Adipose tissue (tissue), 3 donors: Measurements from ENCODE around the gene MYO16. TPM values are rescaled to one million over a fixed set of nuclear protein-coding genes. Genes with fewer than 3 reads are reported as not detected.

Experiments used
- H3K27ac ChIP-seq: one replicate; pipeline ENCODE4 v1.5.1; 2013; ENCODE audit warnings: low read depth, low read length
- WGBS, 3 donors: extraction: QIAGEN DNeasy Blood & Tissue Kit; methylation state at CpG; one replicate each; pipeline ENCODE4 v1.1.7; 2013; 5-methylcytosine and 5-hydroxymethylcytosine counted together
- polyA plus RNA-seq, 3 donors: library from polyadenylated mRNA; stranded (reverse); fragments of 200-250 nt; gene quantifications; one replicate each; pipeline ENCODE4 v1.2.3, GENCODE V29; 2013
- donor health status: healthy with polysubstance abuse.
- donor health status: Bipolar disorder and iron deficiency.
- donor health status: healthy.

Gene MYO16
- polyA plus RNA-seq, 3 donors, result 0.05 to 2.0 (median 0.56) TPM

DNA sequence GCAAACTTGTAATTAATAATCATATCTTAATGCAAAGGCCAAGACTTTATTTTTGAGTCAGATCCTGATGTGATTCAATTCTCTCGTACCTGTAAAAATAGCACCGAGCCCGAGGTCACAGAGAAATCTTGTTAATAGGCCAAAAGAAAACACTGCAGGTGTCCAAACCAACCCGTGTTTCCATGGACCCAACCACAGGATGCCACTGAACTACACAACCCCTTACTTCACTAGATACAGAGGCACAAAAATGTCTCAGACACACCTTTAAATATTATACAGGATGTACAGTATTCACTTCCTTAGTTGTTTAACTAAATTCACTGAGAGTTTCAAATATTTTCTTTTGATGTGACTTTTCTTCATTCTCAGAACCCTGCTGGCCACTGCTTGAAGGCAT, 530.9 kb downstream of the MYO16 start:
- no peak overlapping the region for H3K27ac ChIP-seq
- 82 to 87% (median 82%) methylated on average over 4 of the region's 4 CpGs for WGBS, 3 donors

DNA sequence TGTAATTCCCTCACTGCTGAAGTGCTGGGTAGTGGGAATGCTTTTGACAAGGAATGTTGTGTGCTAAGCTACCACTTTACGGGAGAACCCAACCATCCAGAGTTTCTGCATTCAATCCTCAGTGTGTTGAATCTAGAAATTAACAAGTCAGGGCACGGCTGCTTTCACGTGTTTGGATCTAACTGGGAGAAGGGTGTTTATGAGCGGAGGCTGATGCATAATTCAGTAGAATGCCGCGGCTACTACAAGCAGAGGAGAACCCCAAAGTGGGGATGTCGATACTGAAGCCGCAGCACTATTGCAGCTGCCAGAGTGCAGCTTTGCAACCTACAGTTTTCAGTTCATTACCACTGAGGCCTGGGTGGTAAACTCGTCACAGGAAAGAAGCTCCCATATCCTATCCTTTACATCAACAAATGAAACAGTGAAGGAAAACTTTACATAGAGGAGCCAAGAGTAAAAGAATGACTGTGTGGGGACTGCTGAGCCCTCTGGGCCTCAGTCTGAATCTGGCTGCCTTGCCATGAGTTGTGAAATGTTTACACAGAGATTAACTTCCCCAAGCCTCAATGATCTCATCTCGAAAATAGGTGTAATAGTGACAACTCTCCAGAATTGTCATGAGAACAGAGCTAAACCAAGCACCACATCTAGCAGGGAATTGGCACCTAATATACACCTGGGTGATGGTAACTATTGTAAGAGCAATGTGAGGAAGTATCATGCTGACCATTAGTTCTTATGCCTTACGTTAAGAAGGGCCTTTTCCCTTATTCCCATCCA, 531.7 kb downstream of the MYO16 start:
- no peak overlapping the region for H3K27ac ChIP-seq
- WGBS, 3 donors, result 87 to 95% (median 91%) methylated on average over 11 of the region's 11 CpGs

DNA sequence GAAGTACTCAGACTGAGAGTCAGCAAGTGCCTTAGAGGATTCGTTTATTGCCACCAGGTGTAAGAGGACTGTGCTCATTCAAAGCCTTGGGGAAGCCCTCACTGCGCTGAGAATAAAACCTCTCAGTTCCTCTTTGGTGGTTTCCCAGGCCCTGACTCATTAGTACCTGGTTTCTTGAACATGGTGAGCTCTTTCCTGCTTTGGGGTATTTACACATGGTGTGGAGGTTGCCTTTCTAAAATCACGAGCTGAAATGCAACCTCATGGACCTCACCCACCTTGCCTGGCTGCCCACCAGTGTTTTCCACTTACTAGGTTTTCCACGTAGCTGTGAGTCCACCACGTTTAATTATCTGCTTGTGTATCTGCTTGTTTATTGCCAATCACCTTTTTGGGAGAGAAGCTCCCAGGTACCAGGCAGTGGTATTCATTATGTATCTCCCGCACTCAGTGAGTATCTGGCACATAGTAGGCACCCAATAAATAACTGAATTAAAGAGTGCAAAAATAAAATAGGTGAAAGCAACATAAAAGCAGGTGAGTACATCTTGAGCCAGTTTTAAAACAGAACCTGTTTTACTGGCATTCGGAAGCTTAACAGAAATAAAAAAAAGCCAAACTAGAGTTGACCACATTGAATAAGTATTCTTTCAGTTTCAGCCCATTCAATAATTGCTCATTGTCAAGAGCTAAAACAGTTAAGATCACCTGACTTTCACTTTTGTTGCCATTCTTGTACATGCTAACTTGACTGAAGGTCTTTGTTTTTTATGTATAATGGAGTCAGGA, 533.0 kb downstream of the MYO16 start:
- WGBS, 3 donors, result 63 to 70% (median 65%) methylated on average over 7 of the region's 7 CpGs
- H3K27ac ChIP-seq, result no peak overlapping the region

DNA sequence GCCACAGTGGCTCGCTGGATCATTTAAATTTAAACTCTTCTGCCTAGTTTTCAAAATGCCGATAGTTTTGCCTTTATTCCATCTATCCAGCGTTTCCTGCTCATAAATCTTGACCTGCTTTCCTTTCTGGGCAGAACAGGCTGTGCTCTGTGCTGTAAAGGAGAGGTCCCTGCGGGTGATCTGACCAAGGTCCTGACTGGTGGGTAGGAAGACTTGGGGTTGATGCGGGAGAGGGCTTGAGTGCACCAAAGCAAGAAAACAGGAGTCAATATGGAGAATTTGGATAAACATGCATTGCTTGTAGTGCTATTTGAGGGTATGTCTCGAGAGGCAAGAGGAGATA, 533.6 kb downstream of the MYO16 start:
- no peak overlapping the region for H3K27ac ChIP-seq
- WGBS, 3 donors, result 60 to 78% (median 76%) methylated on average over 6 of the region's 6 CpGs

DNA sequence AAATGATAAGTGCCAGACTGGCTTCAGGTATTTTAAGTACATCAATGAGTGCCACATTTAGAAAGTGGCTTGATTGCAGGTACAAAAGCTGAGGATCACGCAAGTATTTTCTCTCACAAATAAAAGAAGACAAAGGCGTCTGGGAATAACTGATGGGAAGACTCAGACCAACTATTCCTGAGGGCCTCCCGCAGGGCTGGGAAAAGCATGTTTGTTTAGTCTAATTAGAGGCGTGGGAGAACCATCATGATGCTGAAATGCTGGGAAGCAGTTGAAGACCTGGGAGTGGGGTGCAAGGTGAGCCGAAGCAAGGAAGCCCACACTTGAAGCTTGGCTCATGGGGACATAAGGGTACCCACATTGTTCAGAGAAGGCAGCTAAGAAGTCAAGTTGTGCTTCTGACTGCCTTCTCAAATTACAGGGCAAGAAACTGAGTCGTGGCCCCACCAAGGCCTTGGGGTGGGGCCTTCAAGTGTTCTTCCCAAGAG, 536.0 kb downstream of the MYO16 start:
- H3K27ac ChIP-seq, result no peak overlapping the region
- 57 to 73% (median 68%) methylated on average over 6 of the region's 6 CpGs for WGBS, 3 donors

DNA sequence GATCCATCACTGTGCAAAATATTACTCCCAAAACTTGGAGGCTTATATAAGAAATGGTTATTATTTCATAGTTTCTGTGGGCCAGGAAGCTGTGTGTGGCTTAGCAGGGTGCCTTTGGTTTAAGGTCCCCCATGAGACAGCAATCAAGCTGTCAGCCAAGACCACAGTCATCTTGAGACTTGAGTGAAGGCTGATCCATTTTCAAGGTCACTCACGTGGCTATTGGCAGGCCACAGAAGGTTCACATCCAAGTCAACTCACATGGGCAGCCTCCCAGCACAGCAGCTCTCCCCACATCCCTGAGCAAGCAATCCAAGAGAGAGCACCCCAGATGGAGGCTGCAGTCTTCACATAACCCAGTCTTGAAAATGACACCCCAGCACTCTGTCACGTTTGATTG, 537.4 kb downstream of the MYO16 start:
- 27 to 52% (median 39%) methylated on average over 2 of the region's 2 CpGs for WGBS, 3 donors
- no peak overlapping the region for H3K27ac ChIP-seq

DNA sequence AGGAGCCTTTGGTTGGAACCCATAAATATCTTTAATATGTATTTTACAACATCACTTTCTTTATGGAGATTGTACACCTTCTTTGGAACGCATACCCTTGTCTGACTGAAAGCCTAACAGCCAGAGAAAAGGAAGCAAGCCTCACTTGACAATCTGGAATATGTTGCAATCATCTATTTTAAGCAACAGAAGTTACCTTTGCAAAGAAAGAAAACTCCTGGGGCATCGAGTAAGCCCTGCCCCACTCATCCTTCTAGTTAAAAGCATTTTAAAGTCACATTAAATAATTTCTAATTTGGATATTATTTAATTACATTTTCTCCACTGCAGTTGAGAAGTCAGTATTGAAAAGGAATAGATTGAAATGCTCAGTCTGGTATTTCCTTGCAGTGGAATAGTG, 542.7 kb downstream of the MYO16 start:
- H3K27ac ChIP-seq, result no peak overlapping the region
- WGBS, 3 donors, result 45 to 62% (median 55%) methylated on average over 2 of the region's 2 CpGs

DNA sequence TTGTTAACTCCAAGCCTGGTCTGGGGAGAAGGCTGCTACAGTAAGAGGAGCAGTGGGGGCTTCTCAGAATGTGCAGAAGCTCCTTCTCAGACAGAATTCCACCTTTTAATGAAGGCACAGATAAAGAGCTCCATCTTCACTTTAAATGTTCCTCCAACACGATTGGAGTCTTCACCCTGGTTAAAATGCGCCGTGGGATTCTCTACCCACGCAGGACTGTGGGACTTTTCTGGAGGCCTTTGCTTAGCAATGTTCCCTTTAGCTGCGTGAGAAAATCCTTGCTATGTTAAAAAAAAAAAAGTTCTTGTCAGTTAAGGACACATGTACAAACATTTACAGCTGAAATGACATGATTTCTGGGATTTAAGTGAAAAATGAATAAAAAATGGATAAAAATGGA, 546.3 kb downstream of the MYO16 start:
- 75 to 92% (median 89%) methylated on average over 5 of the region's 5 CpGs for WGBS, 3 donors
- H3K27ac ChIP-seq, result no peak overlapping the region

DNA sequence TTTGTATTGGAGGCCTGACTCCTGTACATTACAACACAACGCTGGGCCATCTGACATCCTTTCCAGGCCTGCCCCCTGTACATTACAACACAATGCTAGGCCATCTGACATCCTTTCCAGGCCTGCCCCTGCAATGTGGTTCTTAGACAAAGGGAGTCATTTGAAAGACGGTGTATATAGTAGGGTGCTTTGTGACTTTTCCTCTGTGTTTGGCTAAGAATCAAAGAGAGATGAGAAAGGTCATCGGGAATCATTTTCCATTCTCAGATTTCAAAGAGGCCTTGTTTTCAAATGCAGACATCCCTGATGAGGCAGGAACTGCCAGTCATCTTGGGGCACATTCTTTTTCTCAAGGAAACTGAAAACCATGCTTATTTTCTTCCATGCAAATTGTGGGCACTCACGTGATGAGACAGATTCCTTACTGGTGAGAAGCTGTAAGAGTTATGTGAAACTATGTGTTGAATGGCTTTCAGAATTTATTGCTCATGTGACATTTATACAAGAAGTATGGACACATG, 551.6 kb downstream of the MYO16 start:
- no peak overlapping the region for H3K27ac ChIP-seq
- 72 to 80% (median 75%) methylated on average over 4 of the region's 4 CpGs for WGBS, 3 donors

DNA sequence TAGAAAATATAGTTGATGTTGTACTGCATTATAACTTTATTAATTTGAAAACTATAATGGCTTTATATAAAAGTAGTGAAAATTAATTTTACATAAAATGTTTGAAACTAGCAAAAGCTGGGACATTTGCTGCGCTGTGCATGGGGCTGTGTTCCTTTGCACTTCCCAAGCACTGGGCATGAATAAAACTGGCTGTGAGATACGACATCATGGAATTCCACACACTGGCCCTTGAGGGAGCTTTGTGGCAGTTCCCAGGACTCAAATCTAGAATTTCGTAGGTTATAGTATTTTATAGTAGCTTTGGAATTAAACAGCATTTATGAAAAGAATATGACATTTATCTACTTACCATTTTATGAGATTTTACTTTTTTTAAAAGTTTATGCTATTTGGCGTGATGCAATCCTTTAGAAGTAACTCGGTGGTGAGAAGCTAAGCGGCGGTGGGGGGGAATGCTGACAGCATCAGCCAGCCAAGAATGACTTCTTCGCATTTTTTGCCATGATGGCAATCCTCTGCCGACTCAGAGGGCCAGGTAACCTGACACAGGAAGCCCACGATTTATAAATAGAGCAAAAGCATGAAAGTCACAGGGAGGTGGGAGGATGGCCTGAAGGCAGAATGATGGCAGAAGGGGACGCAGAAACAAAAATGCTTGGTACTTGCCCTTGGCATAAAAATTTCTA, 553.5 kb downstream of the MYO16 start:
- WGBS, 3 donors, result 69 to 72% (median 72%) methylated on average over 11 of the region's 11 CpGs
- H3K27ac ChIP-seq, result no peak overlapping the region

DNA sequence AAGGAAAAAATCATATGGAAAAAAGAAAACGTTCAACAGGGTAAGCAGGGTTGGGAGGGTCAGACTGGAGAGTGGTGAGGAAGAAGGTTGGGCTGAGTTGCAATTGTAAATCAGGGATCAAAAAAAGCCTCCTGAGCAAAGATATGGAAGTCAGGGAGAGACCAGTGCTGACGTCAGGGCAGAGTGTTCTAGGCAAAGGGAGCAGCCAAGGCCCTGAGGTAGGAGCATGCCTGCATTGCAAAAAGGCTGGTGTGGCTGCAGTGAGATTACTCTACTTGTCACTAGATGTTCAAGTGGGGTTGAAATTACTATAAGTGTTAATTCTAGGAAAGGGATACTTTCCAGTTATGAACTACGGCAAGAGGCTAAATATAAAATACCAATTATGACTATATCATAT, 562.0 kb downstream of the MYO16 start:
- no peak overlapping the region for H3K27ac ChIP-seq
- 46 to 64% (median 53%) methylated on average over 3 of the region's 3 CpGs for WGBS, 3 donors

DNA sequence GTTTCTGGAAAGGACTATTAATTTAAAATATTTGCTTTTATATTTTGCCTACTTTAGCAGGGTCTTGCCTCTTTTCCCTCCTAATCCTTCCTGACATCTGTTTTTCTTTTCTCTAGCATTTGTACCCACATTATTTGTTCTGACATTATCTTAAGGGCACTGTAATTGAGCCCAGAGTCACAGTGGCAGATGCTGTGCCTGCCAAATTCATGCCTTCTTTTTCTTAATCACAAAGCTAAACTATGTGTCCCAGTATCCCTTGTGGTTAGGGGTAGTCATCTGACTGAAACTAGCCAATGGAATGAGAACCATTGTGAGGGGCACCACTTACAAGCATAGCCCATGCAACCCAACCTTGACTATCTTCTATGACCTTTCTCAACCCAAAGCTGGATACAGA, 562.9 kb downstream of the MYO16 start:
- H3K27ac ChIP-seq, result no peak overlapping the region

DNA sequence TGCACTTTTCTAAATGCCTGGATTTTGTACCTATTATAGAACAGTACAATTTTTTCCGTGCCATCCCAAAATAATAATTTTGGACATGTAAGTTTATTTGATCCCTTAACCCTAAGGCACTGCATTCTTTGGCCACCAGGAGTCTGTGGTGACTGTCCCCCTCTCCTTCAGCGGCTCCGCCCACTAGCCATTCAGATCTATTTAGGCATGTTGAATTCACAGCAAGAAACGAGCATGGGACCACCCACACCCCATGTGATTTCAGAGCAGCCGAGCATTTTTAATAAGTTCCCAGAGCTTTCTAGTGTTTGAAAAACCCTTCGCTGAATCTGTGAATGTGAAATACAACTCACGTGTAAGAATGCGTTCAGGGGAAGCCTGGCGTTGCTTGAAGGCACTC, 567.5 kb downstream of the MYO16 start:
- H3K27ac ChIP-seq, result no peak overlapping the region
- WGBS, 3 donors, result 82 to 85% (median 82%) methylated on average over 9 of the region's 9 CpGs

DNA sequence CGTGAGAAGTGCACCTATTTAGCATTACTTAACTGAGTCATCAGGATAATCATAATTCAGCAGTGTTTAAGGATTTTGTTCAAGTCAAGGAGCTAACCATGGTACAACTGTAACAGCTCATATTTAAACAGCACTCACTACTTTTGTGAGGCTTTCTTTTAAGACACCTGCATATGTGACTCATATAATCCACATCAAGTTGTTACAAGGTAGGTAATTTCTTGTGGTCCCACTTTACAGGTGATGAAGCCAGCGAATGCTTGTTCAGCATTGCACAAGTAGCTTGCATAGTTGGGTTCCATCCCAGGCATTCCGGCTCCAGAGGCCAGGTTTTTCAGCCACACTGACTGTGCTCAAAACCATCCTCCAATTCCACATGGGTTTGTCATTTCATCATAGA, 569.2 kb downstream of the MYO16 start:
- no peak overlapping the region for H3K27ac ChIP-seq
- WGBS, 3 donors, result 79 to 86% (median 81%) methylated on average over 3 of the region's 3 CpGs

DNA sequence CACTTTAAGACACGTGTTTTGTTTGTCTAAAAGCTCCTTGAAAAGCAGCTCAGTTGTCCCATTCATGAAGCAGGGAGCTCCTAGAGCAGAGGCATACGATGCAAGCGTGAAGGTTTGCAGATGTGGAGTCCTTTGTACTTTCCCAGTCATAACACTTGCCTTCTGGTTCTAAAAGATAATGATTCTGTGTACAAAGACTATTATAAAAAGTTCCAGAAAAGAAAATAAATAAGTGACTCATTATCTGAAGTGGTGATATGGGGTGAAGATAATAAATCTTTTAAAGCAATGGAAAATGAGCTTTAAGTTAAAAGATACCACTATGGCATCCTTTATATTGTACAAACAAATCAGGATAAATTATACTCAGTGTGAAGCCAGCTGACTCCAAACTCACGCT, 569.9 kb downstream of the MYO16 start:
- H3K27ac ChIP-seq, result no peak overlapping the region
- WGBS, 3 donors, result 30 to 49% (median 49%) methylated on average over 4 of the region's 4 CpGs

DNA sequence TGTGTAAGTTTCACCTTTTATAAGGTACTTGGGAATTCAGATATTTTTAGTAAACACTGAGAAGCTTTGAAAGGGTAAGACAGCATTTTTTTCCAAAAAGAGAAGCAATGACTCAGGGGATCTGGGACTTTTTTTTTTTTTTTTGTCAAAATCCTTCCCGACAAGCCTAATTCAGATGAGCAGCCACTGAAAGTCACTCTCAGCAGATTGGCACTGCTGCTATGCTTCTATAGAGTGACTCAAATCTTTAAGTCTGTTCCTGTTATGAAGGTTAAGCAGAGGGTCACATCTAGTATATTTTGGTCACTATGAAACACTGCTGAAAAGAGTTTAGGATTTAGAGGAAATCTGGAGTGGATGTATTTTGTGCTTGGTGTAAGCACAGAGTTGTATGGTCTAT, 571.1 kb downstream of the MYO16 start:
- no peak overlapping the region for H3K27ac ChIP-seq
- 46 to 73% (median 61%) methylated on average over 1 of the region's 1 CpG for WGBS, 3 donors

DNA sequence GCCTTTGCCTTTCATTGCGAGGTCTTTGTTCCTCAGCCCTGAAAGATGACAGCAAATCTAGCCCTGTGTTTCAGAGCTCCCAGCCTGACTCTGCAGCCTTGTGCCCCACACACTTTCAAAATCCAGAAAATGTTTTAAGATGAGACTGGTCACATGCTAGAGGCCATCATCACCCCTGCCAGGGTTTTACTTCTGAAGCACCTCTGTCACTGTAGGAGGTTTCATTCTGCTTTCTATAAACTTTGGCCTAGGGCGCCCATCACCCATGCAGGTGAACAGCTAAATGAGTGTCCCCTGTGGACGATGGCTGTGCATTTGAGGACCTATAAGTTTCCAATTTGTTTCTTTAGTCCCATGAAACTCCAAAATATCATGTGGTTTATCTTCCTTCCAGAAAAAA, 574.2 kb downstream of the MYO16 start:
- no peak overlapping the region for H3K27ac ChIP-seq
- WGBS, 3 donors, result 81 to 91% (median 90%) methylated on average over 3 of the region's 3 CpGs

DNA sequence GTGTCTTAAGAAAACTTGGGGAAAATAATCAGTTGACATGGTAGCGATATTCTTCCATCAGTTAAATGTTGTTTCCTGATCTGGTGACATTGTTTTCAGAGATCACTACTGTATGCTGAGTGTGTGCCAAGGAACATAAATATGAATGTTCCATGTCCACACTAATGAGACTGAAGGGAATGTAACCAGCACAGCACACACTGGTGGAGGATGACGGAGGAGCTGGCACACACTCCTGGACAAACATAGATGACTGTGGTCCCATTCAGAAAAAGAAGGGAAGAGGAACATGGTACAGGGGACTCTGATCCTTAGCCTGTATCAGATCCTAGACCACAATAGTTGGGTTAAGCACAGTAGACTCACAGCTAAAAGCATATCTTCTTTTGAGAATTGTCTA, 574.8 kb downstream of the MYO16 start:
- no peak overlapping the region for H3K27ac ChIP-seq
- 83 to 90% (median 83%) methylated on average over 2 of the region's 2 CpGs for WGBS, 3 donors

DNA sequence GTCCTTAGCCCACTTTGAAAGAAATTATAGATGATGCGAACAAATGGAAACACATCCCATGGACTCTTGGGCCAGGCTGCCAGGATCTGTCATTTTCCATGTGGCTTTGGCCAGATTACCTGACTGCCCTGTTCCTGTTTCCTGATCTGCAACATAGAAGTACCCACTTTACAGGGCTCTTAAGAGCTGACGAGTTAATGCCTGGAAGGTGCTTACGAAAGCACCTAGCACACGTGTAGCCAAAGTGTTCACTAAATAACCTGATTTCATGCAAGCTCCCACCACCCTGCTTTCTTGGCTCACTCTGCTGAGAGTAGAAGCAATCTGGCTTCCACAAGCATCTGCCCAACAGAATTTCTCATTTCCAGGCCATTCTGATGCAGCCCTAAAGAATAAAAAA, 575.2 kb downstream of the MYO16 start:
- H3K27ac ChIP-seq, result no peak overlapping the region
- WGBS, 3 donors, result 81 to 84% (median 82%) methylated on average over 4 of the region's 4 CpGs
